Medulla oblongata (tissue), 1 donor: Measurements from ENCODE around the gene FLT1.

Experiments used
- DNase-seq: peaks from one replicate; pipeline ENCODE4 v3.0.0-alpha.2; 2015; ENCODE audit errors: extremely low spot score

FLT1 gene

GRCh38 chr13:28320884-28321574, 173.9 kb downstream of the FLT1 start:
- DNase-seq = no peak

GRCh38 chr13:28320209-28320608, 174.7 kb downstream of the FLT1 start:
- DNase-seq = no peak

DNA sequence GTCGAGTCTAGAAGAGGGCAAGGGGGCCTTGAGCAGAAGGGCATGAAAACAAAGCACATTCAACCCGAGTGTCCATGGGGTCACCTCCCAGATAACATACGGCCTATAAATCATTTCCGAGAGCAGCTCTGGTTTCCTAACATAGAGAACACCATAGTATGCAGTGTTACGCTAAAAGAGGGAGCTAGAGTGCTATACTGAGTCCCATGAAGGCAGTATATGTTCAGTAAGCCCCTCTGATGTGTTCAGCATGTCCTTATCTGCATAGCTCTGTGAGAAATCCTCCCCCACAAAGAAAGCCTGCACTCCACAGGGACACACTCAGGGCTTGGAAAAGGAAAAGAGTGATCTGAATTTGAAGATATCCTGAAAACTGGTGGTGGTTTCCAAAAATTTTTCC, 175.4 kb downstream of the FLT1 start:
- DNase-seq = no peak

DNA sequence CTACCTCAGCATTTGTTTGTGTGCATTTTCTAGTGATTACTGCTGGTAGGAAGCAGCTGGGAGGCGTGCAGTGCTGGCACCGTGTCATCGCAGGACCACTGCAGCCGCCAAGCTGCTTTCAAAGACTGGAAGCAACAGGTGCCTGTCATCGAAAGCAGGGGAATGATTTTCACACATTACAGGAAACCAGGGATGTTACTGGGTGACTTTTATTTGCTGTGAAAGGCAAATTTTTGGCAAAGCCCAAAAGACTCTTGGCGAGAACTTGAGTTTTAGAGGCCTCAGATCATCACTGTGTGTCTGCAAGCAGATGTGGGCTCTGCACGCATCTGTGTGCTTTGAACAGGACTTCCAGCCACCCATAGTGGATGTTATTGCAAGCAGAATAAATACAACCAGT, 176.4 kb downstream of the FLT1 start:
- no peak for DNase-seq

DNA sequence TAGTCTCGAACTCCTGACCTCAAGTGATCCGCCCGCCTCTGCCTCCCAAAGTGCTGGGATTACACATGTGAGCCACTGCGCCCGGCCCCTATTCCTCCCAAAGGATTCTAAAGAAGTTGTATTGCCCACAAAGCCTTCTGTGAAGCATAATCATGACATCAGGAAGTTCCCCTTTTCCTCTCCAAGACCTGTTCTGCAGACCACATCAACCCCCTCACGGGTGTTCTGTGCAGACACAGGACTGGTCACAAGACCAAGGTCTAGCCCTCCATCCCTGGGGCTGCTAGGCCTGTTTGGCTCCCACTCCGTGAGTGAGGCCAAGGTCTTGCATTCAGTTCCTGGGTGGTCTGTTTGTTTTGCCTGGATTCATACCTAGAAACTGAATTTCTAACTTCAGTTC, 178.1 kb downstream of the FLT1 start:
- DNase-seq = no peak

GRCh38 chr13:28316129-28316528, 178.8 kb downstream of the FLT1 start:
- DNase-seq = no peak

DNA sequence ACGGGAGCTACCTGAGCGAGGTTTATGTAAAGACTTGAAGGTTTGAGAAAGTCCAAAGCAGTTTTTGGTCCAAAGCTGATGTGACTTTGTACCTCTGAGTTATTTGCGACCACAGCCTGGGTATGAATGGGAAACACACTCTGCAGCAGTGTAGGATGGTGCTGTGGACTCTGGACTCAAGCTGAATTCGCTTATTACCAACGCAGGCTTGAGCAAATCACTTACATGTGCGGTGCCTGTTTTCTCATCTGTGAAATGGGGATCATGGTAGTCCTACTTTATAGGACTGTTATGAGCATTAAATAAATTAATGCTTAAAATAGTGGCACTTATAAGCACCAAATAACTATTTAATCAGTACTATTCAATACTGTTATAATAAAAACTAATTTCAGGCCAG, 180.0 kb downstream of the FLT1 start:
- DNase-seq = no peak

- DNase-seq = no peak
These were observed 181.3 kb downstream of the FLT1 start for GRCh38 chr13:28313579-28313978.

- DNase-seq = no peak
These were observed 188.6 kb downstream of the FLT1 start for GRCh38 chr13:28306325-28306724.

GRCh38 chr13:28301839-28302238, 193.1 kb downstream of the FLT1 start:
- DNase-seq = no peak

DNA sequence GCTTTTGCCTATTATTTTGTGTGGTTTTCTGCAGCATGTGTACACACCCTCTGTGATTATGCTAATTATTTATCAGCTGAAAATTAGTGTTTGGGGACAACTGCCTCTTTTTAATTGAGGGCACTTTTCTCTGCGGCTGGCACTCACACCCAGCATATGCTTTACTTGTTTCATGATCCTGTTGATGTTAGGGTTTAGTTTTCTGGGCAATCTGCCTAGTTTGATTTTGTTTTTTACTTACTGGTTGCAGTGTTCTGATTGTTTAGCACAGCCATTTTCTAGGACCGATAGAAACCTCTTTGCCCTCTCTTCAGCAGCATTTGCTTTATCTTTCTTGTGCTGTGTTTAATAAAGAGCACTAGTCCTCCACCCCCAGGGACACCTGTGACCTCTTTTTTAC, 195.0 kb downstream of the FLT1 start:
- no peak for DNase-seq

- no peak for DNase-seq
These were observed 197.6 kb downstream of the FLT1 start for GRCh38 chr13:28297341-28297740.

DNA sequence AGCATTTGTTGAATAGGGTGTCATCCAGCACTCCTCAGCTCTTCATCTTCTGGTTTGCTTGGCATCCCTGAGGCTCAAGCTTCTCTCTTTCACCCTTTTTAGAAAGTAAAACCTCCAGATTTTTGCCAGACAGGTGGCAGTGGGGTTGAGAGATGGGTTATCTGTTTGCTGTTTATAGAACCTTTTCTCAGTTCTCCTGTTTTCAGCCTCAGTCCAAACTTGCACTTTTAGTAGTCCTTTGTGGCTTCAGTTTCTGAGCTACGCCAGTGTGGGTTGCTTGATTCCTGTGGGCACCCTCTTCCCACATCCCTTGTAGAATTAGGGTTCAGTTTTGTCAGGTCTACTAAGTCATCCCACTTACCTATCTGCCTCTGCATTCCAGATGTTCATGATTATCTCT, 208.7 kb downstream of the FLT1 start:
- DNase-seq = no peak

GRCh38 chr13:28283600-28283999, 211.3 kb downstream of the FLT1 start:
- DNase-seq = no peak

DNA sequence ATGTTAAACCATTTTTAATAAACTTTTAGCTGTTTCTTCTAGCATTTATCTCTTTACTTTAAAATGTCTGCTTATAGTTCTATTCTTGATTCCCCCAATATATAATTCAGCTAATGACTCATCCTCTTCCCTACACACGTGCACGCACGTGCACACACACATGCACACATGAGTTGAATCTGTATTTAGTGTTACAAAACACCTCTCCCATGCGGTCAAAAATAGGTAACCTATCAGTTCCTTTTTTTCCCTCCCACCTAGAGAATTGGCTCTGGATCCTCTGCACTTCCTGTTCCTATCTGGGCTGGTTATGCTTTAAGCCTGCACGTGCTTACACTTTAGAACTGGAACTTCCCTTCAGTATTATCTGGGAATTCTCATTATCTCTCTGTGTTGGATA, 212.5 kb downstream of the FLT1 start:
- no peak for DNase-seq

DNA sequence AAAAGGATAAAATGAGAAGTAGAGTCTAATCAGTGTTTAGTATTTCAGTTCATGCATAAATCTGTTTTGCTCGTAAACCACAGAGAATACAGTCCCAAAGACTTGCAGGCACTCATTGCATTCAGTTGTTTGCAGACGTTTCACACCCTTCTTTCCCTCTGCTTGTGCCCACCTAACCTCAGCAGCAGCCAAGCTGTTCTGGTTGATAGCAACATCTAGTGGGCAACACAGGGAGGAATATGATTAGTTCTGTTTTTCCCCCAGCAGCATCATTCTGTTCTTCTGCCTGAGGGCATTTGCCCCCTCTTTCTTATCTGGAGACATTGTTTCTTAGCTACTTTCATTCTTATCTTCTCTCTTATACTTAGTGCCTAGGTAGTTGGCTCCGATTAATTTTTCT, 221.0 kb downstream of the FLT1 start:
- no peak for DNase-seq

DNA sequence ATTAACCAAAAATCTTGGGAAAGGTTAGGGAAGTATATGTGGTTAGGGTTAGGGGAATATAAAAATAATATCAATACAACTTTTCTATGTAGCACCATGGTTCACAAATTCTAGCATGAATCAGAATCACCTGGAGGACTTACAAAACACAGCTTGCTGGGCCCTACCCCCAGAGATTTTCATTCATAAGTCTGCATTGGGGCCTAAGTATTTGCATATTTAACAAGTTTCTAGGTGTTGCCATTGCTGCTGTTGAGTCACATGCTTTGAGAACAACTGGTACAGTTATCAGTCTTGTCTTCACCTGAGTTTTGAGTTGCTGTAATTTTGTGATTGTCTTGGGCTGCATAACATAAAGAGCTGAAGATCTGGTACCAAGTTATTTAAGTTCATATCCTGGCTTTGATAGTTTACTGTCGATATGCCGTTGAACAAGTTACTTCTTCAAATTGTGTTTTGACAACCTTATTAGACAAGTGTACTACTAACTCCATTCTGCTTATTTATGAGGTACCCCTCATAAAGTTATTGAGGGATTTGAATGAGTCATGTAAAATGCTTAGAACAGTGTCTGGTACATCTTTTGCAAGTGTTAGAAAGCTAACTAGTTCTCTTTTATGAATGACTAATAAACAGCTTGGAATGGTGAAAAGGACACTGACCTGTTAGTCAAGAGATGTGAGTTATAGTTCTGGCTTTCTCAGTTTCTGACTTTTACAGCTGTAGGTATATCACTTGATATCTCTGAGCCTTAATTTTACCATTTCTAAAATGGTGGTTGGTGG, 223.7 kb downstream of the FLT1 start:
- DNase-seq = no peak

- DNase-seq = no peak
These were observed 226.1 kb downstream of the FLT1 start for GRCh38 chr13:28268800-28269223.

DNA sequence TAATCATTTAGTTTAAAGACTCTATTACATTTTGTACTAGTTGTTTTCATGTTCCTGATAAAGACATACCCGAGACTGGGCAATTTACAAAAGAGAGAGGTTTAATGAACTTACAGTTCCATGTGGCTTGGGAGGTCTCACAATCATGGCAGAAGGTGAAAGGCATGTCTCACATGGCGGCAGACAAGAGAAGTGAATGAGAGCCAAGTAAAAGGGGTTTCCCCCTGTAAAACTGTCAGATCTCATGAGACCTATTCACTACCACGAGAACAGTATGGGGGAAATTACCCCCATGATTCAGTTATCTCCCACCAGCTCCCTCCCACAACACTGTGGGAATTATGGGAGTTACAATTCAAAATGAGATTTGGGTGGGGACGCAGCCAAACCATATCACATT, 227.4 kb downstream of the FLT1 start:
- no peak for DNase-seq

DNA sequence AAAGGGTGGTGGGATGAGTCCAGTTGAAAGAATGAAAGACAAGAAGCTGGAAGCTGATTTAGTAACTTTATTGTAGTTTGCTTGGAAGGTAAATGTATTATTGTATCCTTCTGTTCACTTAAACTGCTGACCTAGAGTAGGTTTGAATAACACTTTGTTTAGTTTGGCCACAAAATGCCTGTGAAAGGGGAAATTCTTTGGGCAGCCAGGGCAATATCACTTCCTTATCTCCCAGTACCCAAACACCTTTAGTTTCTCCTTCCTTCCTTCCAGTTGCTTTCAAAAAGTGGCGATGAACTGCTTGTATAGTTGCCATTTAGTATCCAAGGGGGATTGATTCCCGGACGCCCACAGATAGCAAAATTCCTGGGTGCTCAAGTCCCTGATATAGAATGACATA, 236.5 kb downstream of the FLT1 start:
- DNase-seq = no peak

DNA sequence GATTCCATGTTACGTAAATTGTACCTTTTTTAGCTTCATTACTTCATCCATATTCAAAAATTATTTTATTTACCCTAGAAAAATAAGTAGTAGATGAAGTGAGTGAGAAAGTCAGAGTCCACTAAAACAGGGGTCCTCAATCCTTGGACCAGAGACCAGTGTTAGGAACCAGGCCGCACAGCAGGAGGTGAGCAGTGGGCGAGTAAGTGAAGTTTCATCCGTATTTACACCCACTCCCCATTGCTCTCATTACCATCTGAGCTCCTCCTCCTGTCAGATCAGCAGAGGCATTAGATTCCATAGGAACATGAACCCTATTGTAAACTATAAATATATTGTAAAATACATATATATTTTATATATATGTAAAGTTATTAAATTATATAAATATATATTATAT, 237.6 kb downstream of the FLT1 start:
- no peak for DNase-seq

- no peak for DNase-seq
These were observed 242.4 kb downstream of the FLT1 start for GRCh38 chr13:28252547-28252946.

DNA sequence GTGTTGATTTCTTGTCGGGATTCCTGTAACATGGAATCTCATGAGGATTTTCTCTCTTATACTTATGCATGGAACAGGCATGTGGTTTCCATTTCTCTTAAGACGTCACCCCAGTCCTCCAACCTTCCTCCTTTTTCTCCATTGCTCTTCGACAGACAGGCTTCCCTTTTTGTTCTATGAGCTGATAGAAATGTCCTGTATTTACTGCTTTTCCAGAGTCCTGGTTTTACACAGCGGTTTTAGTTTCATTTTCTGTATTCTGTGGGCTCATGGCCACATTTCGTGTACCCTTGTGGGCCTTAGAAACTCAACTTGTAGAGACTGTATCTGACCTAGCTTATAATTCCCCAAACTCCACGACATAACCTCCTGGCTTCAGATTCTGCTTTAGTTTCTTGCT, 243.5 kb downstream of the FLT1 start:
- peak; percentile 6 for DNase-seq

DNA sequence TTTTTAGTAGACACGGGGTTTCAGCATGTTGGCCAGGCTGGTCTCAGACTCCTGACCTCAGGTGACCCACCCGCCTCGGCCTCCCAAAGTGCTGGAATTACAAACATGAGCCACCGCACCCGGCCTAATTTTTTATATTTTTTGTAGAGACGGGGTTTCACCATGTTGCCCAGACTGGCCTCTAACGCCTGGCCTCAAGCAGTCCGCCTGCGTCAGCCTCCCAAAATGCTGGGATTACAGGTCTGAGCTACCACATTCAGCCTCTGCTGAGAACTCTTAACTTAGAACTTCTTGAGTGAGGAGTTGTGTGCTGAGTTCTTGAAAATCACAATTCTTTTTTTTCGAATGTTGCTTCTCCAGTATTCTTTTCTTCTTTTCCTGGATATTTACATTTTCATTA, 244.4 kb downstream of the FLT1 start:
- DNase-seq = no peak
